IMR-90 (cell line): ENCODE data around the gene KBTBD4. TPM values are rescaled to one million over a fixed set of nuclear protein-coding genes. Genes with fewer than 3 reads are reported as not detected.
A peak's percentile ranks its signal among the peaks of the same experiment; 100 is the strongest.

Source experiments
- ATAC-seq: fragments of 200-7000 bp; cut with Tn5 transposase; 2 replicates; pipeline ENCODE4 v1.9.1; 2020; ENCODE audit warnings: low read depth, mild to moderate bottlenecking, moderate library complexity
- BruUV-seq: library from RNA; stranded (reverse); fragments of 400-500 nt; replicated peaks from 2 replicates; lab custom pipeline; 2021; lab: Mats Ljungman, UMichigan
- CTCF ChIA-PET: fragments of 300-600 bp; formaldehyde crosslinking; extraction: SDS; loops from one replicate; lab custom pipeline; 2021; ENCODE audit warnings: antibody characterized with exemption; lab: Yijun Ruan, JAX
- POLR2A ChIA-PET: fragments of 300-600 bp; sonication (Branson Sonifier 250); formaldehyde crosslinking; loops from one replicate; lab custom pipeline; 2022; ENCODE audit warnings: antibody characterized with exemption; ENCODE audit not compliant: unreplicated experiment; lab: Charles Lee
- DNase-seq: peaks from one replicate; pipeline ENCODE4 v3.0.0; 2013
- H2AFZ ChIP-seq: replicated peaks from 2 replicates; pipeline ENCODE3; 2013; ENCODE audit warnings: low read length, mild to moderate bottlenecking; ENCODE audit not compliant: poor library complexity
- H2AK5ac ChIP-seq: 2 replicates; pipeline ENCODE4 v1.6.1; 2013; ENCODE audit warnings: low read depth, low read length, inconsistent platforms
- H2AK9ac ChIP-seq: replicated peaks from 2 replicates; pipeline ENCODE3; 2013; ENCODE audit warnings: mild to moderate bottlenecking, low read depth, low read length, moderate library complexity; ENCODE audit not compliant: poor library complexity
- H2BK120ac ChIP-seq: 2 replicates; pipeline ENCODE4 v1.6.1; 2013; ENCODE audit warnings: low read depth, low read length, inconsistent platforms
- H2BK15ac ChIP-seq: 3 replicates; pipeline ENCODE4 v1.6.1; 2013; ENCODE audit warnings: low read depth, low read length, inconsistent platforms
- H2BK20ac ChIP-seq: 2 replicates; pipeline ENCODE4 v1.6.1; 2013; ENCODE audit warnings: low read depth, mild to moderate bottlenecking, inconsistent platforms, low read length, moderate library complexity
- H2BK5ac ChIP-seq: 2 replicates; pipeline ENCODE4 v1.6.1; 2013; ENCODE audit warnings: mild to moderate bottlenecking, low read depth, low read length, inconsistent platforms; ENCODE audit not compliant: poor library complexity, severe bottlenecking
- H3K14ac ChIP-seq: replicated peaks from 2 replicates; pipeline ENCODE4 v1.6.1; 2013; ENCODE audit warnings: low read depth, low read length, inconsistent platforms
- H3K18ac ChIP-seq: 2 replicates; pipeline ENCODE4 v1.6.1; 2013; ENCODE audit warnings: low read depth, low read length, control low read depth
- H3K23ac ChIP-seq: 2 replicates; pipeline ENCODE4 v1.6.1; 2013; ENCODE audit warnings: low read depth, low read length, inconsistent platforms
- H3K27ac ChIP-seq: 2 replicates; pipeline ENCODE4 v1.5.1; 2013; ENCODE audit warnings: mild to moderate bottlenecking, control low read depth, low read length; ENCODE audit not compliant: insufficient read depth
- H3K27me3 ChIP-seq: 2 replicates; pipeline ENCODE4 v1.6.1; 2013; ENCODE audit warnings: low read length; ENCODE audit not compliant: control insufficient read depth, insufficient read depth
- H3K36me3 ChIP-seq: 2 replicates; pipeline ENCODE4 v1.6.1; 2013; ENCODE audit warnings: low read length, mixed read lengths; ENCODE audit not compliant: control insufficient read depth, insufficient read depth
- H3K4ac ChIP-seq: 2 replicates; pipeline ENCODE4 v1.6.1; 2013; ENCODE audit warnings: low read depth, low read length, inconsistent platforms
- H3K4me1 ChIP-seq: 2 replicates; pipeline ENCODE4 v1.6.1; 2013; ENCODE audit warnings: low read length, mixed read lengths; ENCODE audit not compliant: control insufficient read depth, insufficient read depth
- H3K4me2 ChIP-seq: 2 replicates; pipeline ENCODE4 v1.6.1; 2013; ENCODE audit warnings: low read depth, mild to moderate bottlenecking, control low read depth, low read length, moderate library complexity
- H3K4me3 ChIP-seq: 2 replicates; pipeline ENCODE4 v1.5.1; 2013; ENCODE audit warnings: low read depth, mild to moderate bottlenecking, control low read depth, low read length, moderate library complexity; ENCODE audit not compliant: insufficient read depth
- H3K56ac ChIP-seq: 2 replicates; pipeline ENCODE4 v1.6.1; 2013; ENCODE audit warnings: low read length, inconsistent platforms; ENCODE audit not compliant: insufficient read depth; ENCODE audit errors: extremely low read depth
- H3K79me1 ChIP-seq, 2 experiments: 2 replicates each; pipeline ENCODE4 v1.6.1; 2013; ENCODE audit warnings: low read length in 2 of 2, inconsistent platforms in 1 of 2, low read depth in 1 of 2
- H3K9ac ChIP-seq: 2 replicates; pipeline ENCODE4 v1.6.1; 2013; ENCODE audit warnings: low read depth, low read length, control low read depth
- H3K9me1 ChIP-seq: 2 replicates; pipeline ENCODE4 v1.6.1; 2013; ENCODE audit warnings: low read length, inconsistent platforms; ENCODE audit not compliant: insufficient read depth
- H3K9me3 ChIP-seq: 2 replicates; pipeline ENCODE4 v1.6.1; 2013; ENCODE audit warnings: low read length; ENCODE audit not compliant: control insufficient read depth, insufficient read depth
- H4K20me1 ChIP-seq: 2 replicates; pipeline ENCODE4 v1.6.1; 2013; ENCODE audit warnings: low read length, inconsistent platforms; ENCODE audit not compliant: insufficient read depth
- H4K5ac ChIP-seq: 2 replicates; pipeline ENCODE4 v1.6.1; 2013; ENCODE audit warnings: mild to moderate bottlenecking, low read depth, low read length, control low read depth
- H4K8ac ChIP-seq, 2 experiments: 2 replicates each; pipeline ENCODE4 v1.6.1; 2013; ENCODE audit warnings: low read depth in 2 of 2, low read length in 2 of 2, control low read depth in 1 of 2, inconsistent platforms in 1 of 2
- H4K91ac ChIP-seq: 2 replicates; pipeline ENCODE4 v1.6.1; 2013; ENCODE audit warnings: low read depth, low read length, inconsistent platforms; ENCODE audit not compliant: insufficient read depth
- CEBPB ChIP-seq: IDR thresholded peaks from 2 replicates; pipeline ENCODE4 v1.6.1; 2012; ENCODE audit warnings: low read depth, low read length, improper control_type of control experiment
- CHD1 ChIP-seq: IDR thresholded peaks from 2 replicates; pipeline ENCODE4 v1.6.1; 2012; ENCODE audit warnings: low read depth, low read length, improper control_type of control experiment
- RFX5 ChIP-seq: IDR thresholded peaks from 2 replicates; pipeline ENCODE4 v1.8.0; 2012; ENCODE audit warnings: low read depth, mild to moderate bottlenecking, low read length, moderate library complexity
- WGBS, 2 experiments: methylation state at CpG; one replicate each; pipeline versions ENCODE4 v1.1.5 to v1.1.7; 2013; ENCODE audit warnings: missing lambda C conversion rate in 2 of 2; ENCODE audit not compliant: insufficient read length in 1 of 2; ENCODE audit errors: extremely low coverage in 2 of 2; 5-methylcytosine and 5-hydroxymethylcytosine counted together
- dilution Hi-C: fragments of 300-500 bp; cut with HindIII; formaldehyde crosslinking; loops from one replicate; pipeline ENCODE4 v1.14.3; 2018; ENCODE audit warnings: low sequenced_read_pairs; ENCODE audit not compliant: unreplicated experiment
- in situ Hi-C: fragments of 300-500 bp; cut with MboI; formaldehyde crosslinking; loops from 3 replicates; pipeline ENCODE4 v1.14.3; 2019; ENCODE audit warnings: low sequenced_read_pairs, inconsistent platforms, mixed read lengths
- intact Hi-C: fragments of 100-400 bp; cut with micrococcal nuclease; formaldehyde crosslinking; loops from 2 replicates; pipeline ENCODE4 v1.10.0; 2022
- polyA plus RNA-seq, 3 experiments: library from polyadenylated mRNA; depleted of rRNA; stranded (reverse); fragments of >200 nt; gene quantifications; 2 replicates each; pipeline ENCODE4 v1.2.3, GENCODE V29; 2012; ENCODE audit warnings: low replicate concordance in 1 of 3
- total RNA-seq: library from RNA; depleted of rRNA; stranded (reverse); fragments of >200 nt; gene quantifications from 2 replicates; pipeline ENCODE4 v1.2.3, GENCODE V29; 2012

The KBTBD4 gene
- total and polyA plus RNA-seq, 2 of the 4 experiments (the other 2 are of a cell fraction): 14.9 to 41.6 TPM

GRCh38 chr11:47573321-47573720, 5.4 kb downstream of the KBTBD4 start:
- H3K23ac ChIP-seq: no peak overlapping the region; the same call in 1 of the 2 replicates
- H3K36me3 ChIP-seq: peaks cover 30% of the 10 kb centered on the region
- H3K56ac ChIP-seq: no peak overlapping the region
- H2BK20ac ChIP-seq: no peak overlapping the region; the same call in 1 of the 2 replicates
- no peak overlapping the region for H3K4me2 ChIP-seq
- H4K20me1 ChIP-seq: peaks cover 13% of the 10 kb centered on the region; the same call in 1 of the 2 replicates
- BruUV-seq: no TSS peak
- no peak overlapping the region for H3K9ac ChIP-seq
- no peak overlapping the region for H2BK5ac ChIP-seq
- WGBS, 2 experiments: 95% methylated on average over 8 of the region's 11 CpGs; no CpG with 5 or more reads in 1 of the 2 experiments
- H2AK5ac ChIP-seq: no peak overlapping the region
- H3K4ac ChIP-seq: no peak overlapping the region
- no peak overlapping the region for H4K91ac ChIP-seq
- peaks cover 14% of the 10 kb centered on the region for H3K4me1 ChIP-seq
- TF ChIP-seq RFX5: no peak
- no peak for TF ChIP-seq CHD1
- no peak for TF ChIP-seq CEBPB
- no peak overlapping the region for H2BK120ac ChIP-seq
- in situ Hi-C loops (no loop called here), intact Hi-C loops (no loop called here), dilution Hi-C loops (no loop called here)
- no peak overlapping the region for H4K8ac ChIP-seq
- DNase-seq (no peak), ATAC-seq (no peak)
- H2AFZ ChIP-seq: no peak overlapping the region
- H3K18ac ChIP-seq: no peak overlapping the region
- H2AK9ac ChIP-seq: peak overlapping the region; percentile 67
- no peak overlapping the region for H4K5ac ChIP-seq
- ChIA-PET CTCF (no interaction called here), POLR2A (no interaction called here)
- no peak overlapping the region for H2BK15ac ChIP-seq
- no peak overlapping the region for H3K4me3 ChIP-seq
- no peaks in the 10 kb centered on the region for H3K9me3 ChIP-seq
- H3K79me1 ChIP-seq: peaks cover 38 to 61% of the 10 kb centered on the region in 2 experiments
- H3K27ac ChIP-seq: no peak overlapping the region
- H3K27me3 ChIP-seq: no peaks in the 10 kb centered on the region
- peaks cover 17% of the 10 kb centered on the region for H3K9me1 ChIP-seq
- no peak overlapping the region for H3K14ac ChIP-seq
